GM10248 (cell line): ENCODE results near the gene KCNQ4.

ENCODE experiments used
- CTCF ChIA-PET: fragments of 300-600 bp; sonication (Branson Sonifier 250); formaldehyde crosslinking; extraction: SDS; loops from one replicate; lab custom pipeline; 2021; ENCODE audit warnings: antibody characterized with exemption; lab: Yijun Ruan, JAX
- POLR2A ChIA-PET: fragments of 350-650 bp; sonication (Branson Sonifier 250); formaldehyde crosslinking; extraction: SDS; loops from one replicate; lab custom pipeline; 2020; ENCODE audit warnings: antibody characterized with exemption; lab: Yijun Ruan, JAX
- DNase-seq: peaks from one replicate; pipeline ENCODE4 v3.0.0; 2012; ENCODE audit errors: extremely low spot score
- TF ChIP-seq, protein P1 (sequence below): IDR thresholded peaks from 2 replicates; pipeline ENCODE4 v1.5.1; 2012; ENCODE audit warnings: mild to moderate bottlenecking, low read depth; ENCODE audit errors: extremely low read depth, missing control alignments, control extremely low read depth

KCNQ4 gene

DNA sequence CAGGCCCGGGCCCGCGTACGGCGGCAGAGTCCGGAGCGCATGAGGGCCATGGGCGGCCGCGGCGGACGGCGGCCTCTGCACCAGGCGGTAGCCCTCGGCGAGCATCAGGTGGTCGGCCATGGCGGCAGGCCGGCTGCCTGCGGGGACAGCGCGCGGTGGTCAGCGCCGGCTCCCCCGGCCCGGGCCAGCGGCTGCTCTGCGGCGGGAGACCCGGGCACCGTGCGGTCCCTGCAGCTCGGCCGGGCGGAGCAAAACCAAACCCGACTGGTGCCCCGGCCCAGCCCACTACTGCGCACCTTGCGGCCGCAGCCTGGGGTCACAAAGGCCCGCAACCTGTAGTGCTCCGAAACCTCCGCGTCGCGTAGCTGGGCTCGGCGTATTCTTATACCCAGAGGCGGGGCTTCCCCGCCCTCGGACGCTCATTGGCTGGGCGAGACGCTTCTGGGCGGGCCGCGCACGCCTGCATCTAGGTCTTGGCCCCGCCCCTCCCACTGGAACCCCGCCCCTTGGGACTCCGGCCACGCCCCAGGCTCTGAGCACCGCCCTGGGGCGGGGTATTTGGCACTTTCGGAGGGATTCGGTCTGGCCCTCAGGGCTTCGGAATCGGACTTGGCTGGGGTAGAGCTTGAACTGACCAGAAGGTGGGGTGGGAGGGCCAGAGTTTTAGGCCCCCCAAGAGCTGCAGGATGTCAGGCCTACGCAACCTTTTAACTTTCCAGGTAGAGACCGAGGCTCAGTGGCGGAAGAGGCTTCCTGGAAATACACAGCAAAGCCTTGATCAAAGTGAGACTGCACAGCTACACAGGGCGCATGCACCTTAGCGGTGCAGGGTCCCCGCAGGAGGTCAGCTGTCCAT is 78.6 kb downstream of the KCNQ4 start, which contains the start of gene CITED4:
TSS of gene CITED4 (minus strand) at position 356 of the 856 bp plus-strand sequence. CDS start at position 120, 236 bp downstream.
- POLR2A ChIA-PET: no interaction called here
- CTCF ChIA-PET: interaction anchor here (0.6 to 6.0 kb wide), 6 partner anchors 12 to 90 kb away, joined by 3 to 57 read pairs (median 7); no protein-coding TSS in a partner anchor

DNA sequence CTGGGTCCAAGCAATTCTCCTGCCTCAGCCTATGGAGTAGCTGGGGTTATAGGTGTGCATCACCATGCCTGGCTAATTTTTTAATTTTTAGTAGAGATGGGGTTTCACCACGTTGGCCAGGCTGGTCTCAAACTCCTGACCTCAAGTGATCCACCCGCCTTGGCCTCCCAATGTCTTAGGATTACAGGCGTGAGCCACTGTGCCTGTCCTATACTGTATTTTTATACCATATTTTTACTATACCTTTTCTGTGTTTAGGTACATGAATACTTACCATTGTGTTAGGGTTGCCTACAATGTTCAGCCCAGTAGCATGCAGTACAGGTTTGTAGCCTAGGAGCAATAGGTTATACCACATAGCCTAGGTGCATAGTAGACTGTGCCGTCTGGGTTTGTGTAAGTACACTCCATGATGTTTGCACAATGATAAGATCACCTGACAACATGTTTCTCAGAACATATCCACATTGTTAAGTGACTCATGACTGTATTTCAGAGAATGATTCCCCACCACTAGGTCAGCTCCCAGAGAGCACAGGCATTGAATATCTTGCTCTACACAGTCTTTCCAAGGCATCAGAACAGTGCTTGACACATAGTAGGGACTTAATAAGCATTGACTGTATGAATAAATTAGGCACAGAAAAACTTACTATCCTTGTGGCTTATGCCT is 84.6 kb downstream of the KCNQ4 start:
- CTCF ChIA-PET: interaction anchor here (0.5 to 2.6 kb wide), 3 partner anchors 10 to 83 kb away, joined by 3 to 14 read pairs (median 3); no protein-coding TSS in a partner anchor
- POLR2A ChIA-PET: no interaction called here
- TF ChIP-seq, protein P1, sequence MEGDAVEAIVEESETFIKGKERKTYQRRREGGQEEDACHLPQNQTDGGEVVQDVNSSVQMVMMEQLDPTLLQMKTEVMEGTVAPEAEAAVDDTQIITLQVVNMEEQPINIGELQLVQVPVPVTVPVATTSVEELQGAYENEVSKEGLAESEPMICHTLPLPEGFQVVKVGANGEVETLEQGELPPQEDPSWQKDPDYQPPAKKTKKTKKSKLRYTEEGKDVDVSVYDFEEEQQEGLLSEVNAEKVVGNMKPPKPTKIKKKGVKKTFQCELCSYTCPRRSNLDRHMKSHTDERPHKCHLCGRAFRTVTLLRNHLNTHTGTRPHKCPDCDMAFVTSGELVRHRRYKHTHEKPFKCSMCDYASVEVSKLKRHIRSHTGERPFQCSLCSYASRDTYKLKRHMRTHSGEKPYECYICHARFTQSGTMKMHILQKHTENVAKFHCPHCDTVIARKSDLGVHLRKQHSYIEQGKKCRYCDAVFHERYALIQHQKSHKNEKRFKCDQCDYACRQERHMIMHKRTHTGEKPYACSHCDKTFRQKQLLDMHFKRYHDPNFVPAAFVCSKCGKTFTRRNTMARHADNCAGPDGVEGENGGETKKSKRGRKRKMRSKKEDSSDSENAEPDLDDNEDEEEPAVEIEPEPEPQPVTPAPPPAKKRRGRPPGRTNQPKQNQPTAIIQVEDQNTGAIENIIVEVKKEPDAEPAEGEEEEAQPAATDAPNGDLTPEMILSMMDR: no peak
- no peak for DNase-seq

More for the DNA sequence above, 78.6 kb downstream of the KCNQ4 start, which contains the start of gene CITED4:
- peak; percentile 98 for DNase-seq
- TF ChIP-seq, protein P1: peak; percentile 2

DNA sequence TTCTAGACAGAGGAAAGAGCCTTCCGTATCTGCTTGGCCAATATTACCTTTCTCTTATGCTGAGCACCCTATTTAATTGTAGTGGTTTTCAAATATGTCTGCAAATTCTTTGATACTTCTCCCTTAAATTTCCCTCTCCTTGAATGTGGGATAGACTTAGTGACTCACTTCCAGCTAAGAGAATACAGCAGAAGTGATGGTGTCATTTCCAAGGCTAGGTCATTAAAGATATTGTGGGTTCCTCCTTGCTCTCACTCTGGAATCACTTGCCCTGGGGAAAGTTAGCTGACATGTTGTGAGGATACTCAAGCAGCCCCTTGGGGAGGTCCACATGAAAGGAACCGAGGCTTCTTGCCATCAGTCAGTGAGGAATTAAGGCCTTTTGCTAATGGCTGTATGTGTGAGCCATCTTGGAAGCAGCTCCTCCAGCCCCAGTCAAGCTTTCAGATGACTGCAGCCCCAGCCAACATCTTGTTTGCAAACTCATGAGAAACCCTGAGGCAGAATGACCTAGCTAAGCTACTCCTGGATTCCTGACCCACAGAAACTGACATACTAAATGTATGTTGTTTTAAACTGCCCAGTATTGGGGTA is 86.6 kb downstream of the KCNQ4 start:
- no peak for DNase-seq
- ChIA-PET CTCF (interaction anchor here (1.3 kb wide), 1 partner anchor 239 kb away, joined by 3 read pairs; no protein-coding TSS in a partner anchor), POLR2A (no interaction called here)

DNA sequence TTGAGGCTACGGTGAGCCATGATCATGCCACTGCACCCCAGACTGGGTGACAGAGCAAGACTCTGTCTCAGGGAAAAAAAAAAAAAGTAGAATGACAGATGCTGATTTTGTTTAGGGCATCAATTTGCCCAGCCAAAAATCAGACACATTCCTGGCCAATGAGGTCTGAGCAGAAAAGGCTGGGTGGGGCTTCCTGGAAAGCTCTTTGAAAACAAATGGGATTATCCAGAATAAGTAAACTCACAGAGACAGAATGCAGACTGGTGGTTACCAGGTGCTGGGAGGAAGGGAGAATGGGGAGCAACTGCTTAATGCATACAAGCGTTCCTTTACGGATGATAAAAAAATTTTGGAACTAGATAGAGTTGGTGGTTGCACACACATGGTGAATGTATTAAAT is 88.7 kb downstream of the KCNQ4 start:
- POLR2A ChIA-PET: no interaction called here
- TF ChIP-seq, protein P1: no peak
- DNase-seq: no peak
- CTCF ChIA-PET: no interaction called here

More for the DNA sequence above, 86.6 kb downstream of the KCNQ4 start:
- TF ChIP-seq, protein P1: no peak

DNA sequence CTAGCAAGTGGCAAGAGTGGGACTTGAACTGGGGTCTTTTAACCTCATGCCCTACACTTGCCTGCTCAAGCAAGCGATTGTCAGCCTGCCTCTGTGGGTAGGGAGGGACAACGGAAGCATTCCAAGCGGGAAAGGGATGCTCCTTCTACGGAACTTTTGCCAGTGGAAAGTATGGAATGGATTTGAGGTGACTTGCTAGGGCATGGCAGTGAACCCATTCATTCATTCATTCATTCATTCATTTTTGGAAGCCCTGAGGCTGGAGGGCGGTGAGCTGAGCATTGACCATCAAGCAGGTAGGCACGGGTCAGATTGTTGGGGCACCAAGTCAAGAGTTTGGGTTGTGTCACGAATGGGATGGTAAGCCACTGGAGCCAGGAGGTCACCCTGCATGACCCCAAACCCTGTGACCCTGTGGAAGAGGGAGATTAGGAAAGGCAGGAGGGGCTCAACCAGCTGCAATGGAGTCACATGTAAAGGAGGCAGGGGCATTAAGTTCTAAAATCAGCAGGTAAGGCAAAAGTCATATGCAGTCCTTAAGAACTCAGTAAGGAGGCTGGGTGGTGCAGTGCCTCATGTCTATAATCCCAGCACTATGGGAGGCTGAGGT is 90.4 kb downstream of the KCNQ4 start:
- ChIA-PET CTCF (interaction anchor here (1.0 kb wide), 1 partner anchor 14 kb away, joined by 3 read pairs; no protein-coding TSS in a partner anchor), POLR2A (interaction anchor here (0.6 kb wide), 1 partner anchor 19 kb away, joined by 7 read pairs; no protein-coding TSS in a partner anchor)
- TF ChIP-seq, protein P1: no peak
- no peak for DNase-seq
